Calu3 (cell line): ENCODE measurements around the gene PODN. TPM values are rescaled to one million over a fixed set of nuclear protein-coding genes. Genes with fewer than 3 reads are reported as not detected.

Experiments used
- BruUV-seq: library from RNA; stranded (reverse); fragments of 400-500 nt; replicated peaks from 2 replicates; lab custom pipeline; 2021; lab: Mats Ljungman, UMichigan
- CTCF ChIA-PET: fragments of 300-600 bp; sonication (Branson Sonifier 250); formaldehyde crosslinking; loops from one replicate; lab custom pipeline; 2022; ENCODE audit warnings: antibody characterized with exemption; lab: Charles Lee
- DNase-seq: peaks from one replicate; pipeline ENCODE4 v3.0.0; 2022
- H3K27ac Mint-ChIP-seq: one replicate; pipeline ENCODE4 v1.8.0; 2022; ENCODE audit warnings: mixed read lengths; ENCODE audit not compliant: unreplicated experiment
- H3K27me3 Mint-ChIP-seq: one replicate; pipeline ENCODE4 v1.8.0; 2022; ENCODE audit warnings: mixed read lengths; ENCODE audit not compliant: unreplicated experiment
- H3K36me3 Mint-ChIP-seq: one replicate; pipeline ENCODE4 v1.8.0; 2022; ENCODE audit warnings: mild to moderate bottlenecking, moderate library complexity, mixed read lengths; ENCODE audit not compliant: insufficient read depth, unreplicated experiment
- H3K4me1 Mint-ChIP-seq: one replicate; pipeline ENCODE4 v1.8.0; 2022; ENCODE audit warnings: mild to moderate bottlenecking, low read depth, mixed read lengths; ENCODE audit not compliant: unreplicated experiment
- H3K4me3 Mint-ChIP-seq: one replicate; pipeline ENCODE4 v1.8.0; 2022; ENCODE audit warnings: mild to moderate bottlenecking, low read depth, moderate library complexity, mixed read lengths; ENCODE audit not compliant: unreplicated experiment
- H3K9me3 Mint-ChIP-seq: one replicate; pipeline ENCODE4 v1.8.0; 2022; ENCODE audit warnings: low read depth, mixed read lengths; ENCODE audit not compliant: unreplicated experiment
- intact Hi-C: fragments of 100-400 bp; cut with micrococcal nuclease; formaldehyde crosslinking; loops from one replicate; pipeline ENCODE4 v1.10.0; 2022; ENCODE audit not compliant: unreplicated experiment
- total RNA-seq: library from RNA; stranded (reverse); gene quantifications from 2 replicates; pipeline ENCODE4 v1.2.3, GENCODE V29; 2022
- TF ChIP-seq, protein P1 (sequence below): fragments of 200-600 bp; IDR thresholded peaks from one replicate; pipeline ENCODE4 v1.8.0; 2022; ENCODE audit warnings: antibody characterized with exemption; ENCODE audit not compliant: unreplicated experiment

PODN gene
- total RNA-seq, 1 experiment from 2014 or later: not detected

DNA sequence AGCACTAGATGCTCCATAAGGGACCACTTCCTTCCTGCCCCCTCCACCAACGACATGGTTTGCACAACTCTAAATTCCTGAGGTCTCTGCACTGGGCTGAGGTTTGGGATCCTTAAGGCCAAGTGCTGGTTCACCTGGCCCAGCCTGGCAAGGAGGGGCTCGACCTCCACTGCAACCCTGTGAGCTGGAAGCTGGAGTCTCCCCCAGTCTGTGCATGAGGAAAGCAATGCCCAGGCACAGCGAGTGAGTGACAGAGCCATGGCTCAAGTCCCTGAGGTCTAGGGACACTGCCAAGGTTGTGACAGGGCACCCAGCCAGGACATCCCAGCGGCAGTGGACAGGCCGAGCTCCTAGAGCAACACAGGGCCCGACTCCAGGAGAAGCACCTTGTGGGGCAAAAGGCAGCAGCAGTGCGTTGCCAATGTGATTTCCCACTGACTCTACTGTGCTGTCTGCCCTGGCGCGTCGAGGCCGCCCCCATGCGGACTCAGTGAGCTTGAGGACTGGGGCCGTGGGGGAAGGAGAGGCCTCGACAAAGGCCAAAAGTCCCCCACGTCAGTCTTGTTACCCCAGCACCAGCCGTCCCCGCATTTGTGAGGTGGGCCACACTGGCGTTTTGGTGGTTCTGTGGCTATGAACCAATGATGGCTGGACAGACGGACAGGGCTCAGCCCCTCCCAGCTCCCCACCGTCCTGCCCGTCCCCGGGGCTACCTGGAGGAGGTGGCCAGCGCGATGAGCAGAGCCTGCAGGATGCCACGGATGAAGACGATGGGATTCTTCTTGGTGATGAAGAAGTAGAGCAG, 30.0 kb downstream of the PODN start:
- Mint-ChIP-seq H3K4me3 (no peak overlapping the region), H3K27me3 (peaks cover 13% of the 10 kb centered on the region), H3K27ac (no peak overlapping the region), H3K9me3 (no peaks in the 10 kb centered on the region), H3K36me3 (peaks cover 5% of the 10 kb centered on the region), H3K4me1 (no peaks in the 10 kb centered on the region)
- no peak for DNase-seq
- intact Hi-C loops: no loop called here
- CTCF ChIA-PET: no interaction called here
- BruUV-seq: no TSS peak
- TF ChIP-seq, protein P1, sequence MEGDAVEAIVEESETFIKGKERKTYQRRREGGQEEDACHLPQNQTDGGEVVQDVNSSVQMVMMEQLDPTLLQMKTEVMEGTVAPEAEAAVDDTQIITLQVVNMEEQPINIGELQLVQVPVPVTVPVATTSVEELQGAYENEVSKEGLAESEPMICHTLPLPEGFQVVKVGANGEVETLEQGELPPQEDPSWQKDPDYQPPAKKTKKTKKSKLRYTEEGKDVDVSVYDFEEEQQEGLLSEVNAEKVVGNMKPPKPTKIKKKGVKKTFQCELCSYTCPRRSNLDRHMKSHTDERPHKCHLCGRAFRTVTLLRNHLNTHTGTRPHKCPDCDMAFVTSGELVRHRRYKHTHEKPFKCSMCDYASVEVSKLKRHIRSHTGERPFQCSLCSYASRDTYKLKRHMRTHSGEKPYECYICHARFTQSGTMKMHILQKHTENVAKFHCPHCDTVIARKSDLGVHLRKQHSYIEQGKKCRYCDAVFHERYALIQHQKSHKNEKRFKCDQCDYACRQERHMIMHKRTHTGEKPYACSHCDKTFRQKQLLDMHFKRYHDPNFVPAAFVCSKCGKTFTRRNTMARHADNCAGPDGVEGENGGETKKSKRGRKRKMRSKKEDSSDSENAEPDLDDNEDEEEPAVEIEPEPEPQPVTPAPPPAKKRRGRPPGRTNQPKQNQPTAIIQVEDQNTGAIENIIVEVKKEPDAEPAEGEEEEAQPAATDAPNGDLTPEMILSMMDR: no peak

DNA sequence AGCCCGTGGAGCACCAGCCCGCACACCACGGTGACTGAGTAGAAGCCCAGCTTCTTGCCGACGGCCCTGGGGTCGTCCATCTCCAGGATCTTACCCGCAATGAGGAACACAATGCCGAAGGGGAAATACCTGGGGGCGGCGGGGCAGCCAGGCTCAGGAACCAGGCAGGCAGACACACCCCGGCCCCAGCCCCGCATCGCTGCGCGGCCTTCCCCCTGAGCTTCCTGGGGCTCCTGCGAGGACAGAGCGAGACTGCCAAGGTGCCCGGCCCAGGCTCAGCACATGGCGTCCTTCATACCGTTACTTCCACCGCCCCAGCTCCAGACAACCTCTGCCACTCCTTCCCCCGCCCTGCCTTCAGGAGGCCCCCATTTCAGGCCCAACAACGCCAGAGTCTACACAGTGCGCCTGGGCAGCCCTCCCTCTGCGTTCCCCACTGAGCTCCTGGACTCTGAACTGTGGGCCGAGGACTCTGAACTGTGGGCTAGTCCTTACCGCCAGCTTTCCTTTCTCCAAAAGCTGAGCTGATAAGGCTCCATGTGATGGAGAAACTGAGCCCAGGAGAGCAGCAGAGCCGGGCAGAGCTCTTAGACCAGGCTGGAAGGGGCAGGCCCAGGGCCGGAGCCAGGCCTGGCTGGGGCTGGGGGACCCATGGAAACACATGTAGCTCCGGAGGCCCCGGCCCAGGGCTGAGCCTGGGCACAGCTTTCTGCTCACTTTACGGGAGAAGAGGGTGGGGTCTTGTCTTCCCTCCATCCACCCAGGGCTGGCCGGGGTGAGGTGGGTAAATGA, 30.8 kb downstream of the PODN start:
- TF ChIP-seq, protein P1: no peak
- no peak for DNase-seq
- BruUV-seq: no TSS peak
- Mint-ChIP-seq H3K36me3 (peaks cover 5% of the 10 kb centered on the region), H3K27ac (no peak overlapping the region), H3K27me3 (peaks cover 13% of the 10 kb centered on the region), H3K9me3 (no peaks in the 10 kb centered on the region), H3K4me3 (no peak overlapping the region), H3K4me1 (no peaks in the 10 kb centered on the region)
- intact Hi-C loops: no loop called here
- CTCF ChIA-PET: interaction anchor here (0.5 kb wide), 1 partner anchor 80 kb away, joined by 3 read pairs; no protein-coding TSS in a partner anchor

DNA sequence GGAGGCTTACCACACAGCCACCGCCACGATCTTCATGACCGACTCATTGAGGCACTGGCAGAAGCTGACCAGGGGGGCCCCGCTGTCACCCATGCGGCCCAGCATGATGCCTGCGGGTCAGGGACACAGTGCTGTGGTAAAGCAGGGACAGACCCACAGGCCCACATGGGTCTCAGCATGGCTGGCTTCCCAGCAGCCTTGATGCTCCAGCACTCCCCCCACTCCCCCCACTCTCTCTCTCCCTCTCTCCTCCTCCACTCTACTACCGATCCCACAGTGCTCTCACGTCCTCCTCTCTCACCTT, 31.4 kb downstream of the PODN start:
- intact Hi-C loops: no loop called here
- no peak overlapping the region for H3K4me3 Mint-ChIP-seq

DNA sequence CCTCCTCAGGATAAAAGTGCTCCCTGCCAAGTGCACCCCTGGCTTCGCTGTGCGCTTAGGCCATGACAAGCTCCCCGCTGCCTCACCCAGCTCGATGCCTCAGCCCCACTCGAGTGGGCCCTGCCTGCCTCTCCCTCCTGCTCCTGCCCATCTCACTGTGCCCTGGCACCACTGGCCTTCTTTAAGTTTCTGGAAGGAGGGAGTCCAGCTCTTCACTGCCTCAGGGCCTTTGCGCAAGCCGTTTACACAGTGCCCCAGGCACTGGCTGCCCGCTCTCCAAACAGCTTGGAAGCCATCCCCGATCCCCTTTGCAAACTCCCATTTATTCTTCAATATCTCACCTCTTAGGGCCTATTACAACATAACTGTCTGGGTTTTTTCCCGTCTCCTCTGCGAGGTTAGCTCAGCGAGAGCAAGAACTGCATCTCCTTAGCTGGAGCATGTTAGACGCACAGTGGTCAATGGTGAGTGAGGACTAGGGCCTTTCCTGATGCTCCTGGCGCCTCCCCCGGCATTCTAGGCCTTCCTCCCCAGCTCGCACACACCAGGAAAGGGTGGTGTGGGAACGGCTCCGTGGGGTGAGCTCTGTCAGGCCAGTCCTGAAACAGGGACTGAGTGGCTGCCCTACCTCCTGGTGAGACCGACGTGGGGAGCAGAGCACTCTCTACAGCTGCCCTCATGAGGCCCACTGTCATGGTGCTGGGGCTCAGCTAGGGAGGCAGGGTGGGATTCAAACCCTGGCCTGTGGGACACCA, 31.9 kb downstream of the PODN start:
- TF ChIP-seq, protein P1: no peak
- CTCF ChIA-PET: interaction anchor here (0.6 kb wide), 1 partner anchor 37 kb away, joined by 4 read pairs; no protein-coding TSS in a partner anchor
- intact Hi-C loops: no loop called here
- H3K4me1 Mint-ChIP-seq: no peaks in the 10 kb centered on the region
- no TSS peak for BruUV-seq
- no peaks in the 10 kb centered on the region for H3K9me3 Mint-ChIP-seq
- no peak for DNase-seq
- H3K27me3 Mint-ChIP-seq: peaks cover 13% of the 10 kb centered on the region
- H3K36me3 Mint-ChIP-seq: peaks cover 5% of the 10 kb centered on the region
- no peak overlapping the region for H3K27ac Mint-ChIP-seq
- no peak overlapping the region for H3K4me3 Mint-ChIP-seq

More for the DNA sequence above, 31.4 kb downstream of the PODN start:
- Mint-ChIP-seq H3K36me3 (peaks cover 5% of the 10 kb centered on the region), H3K27me3 (peaks cover 13% of the 10 kb centered on the region), H3K9me3 (no peaks in the 10 kb centered on the region), H3K27ac (no peak overlapping the region), H3K4me1 (no peaks in the 10 kb centered on the region)
- CTCF ChIA-PET: interaction anchor here (0.5 kb wide), 1 partner anchor 80 kb away, joined by 3 read pairs; no protein-coding TSS in a partner anchor
- TF ChIP-seq, protein P1: no peak
- no peak for DNase-seq
- no TSS peak for BruUV-seq
